T-helper 9 cell (primary cell): ENCODE measurements around the gene SNX21.
"Not testable (repeated sequence)": the region's sequence is repeated elsewhere in the genome, so short reads cannot be mapped to it uniquely, and the experiment has no call there.

Source experiments
- DNase-seq: peaks from one replicate; pipeline ENCODE4 v3.0.0-alpha.2; 2020

Gene SNX21

GRCh38 chr20:45823949-45824835, 9.4 kb upstream of the SNX21 start:
- peak; percentile 36 for DNase-seq

DNA sequence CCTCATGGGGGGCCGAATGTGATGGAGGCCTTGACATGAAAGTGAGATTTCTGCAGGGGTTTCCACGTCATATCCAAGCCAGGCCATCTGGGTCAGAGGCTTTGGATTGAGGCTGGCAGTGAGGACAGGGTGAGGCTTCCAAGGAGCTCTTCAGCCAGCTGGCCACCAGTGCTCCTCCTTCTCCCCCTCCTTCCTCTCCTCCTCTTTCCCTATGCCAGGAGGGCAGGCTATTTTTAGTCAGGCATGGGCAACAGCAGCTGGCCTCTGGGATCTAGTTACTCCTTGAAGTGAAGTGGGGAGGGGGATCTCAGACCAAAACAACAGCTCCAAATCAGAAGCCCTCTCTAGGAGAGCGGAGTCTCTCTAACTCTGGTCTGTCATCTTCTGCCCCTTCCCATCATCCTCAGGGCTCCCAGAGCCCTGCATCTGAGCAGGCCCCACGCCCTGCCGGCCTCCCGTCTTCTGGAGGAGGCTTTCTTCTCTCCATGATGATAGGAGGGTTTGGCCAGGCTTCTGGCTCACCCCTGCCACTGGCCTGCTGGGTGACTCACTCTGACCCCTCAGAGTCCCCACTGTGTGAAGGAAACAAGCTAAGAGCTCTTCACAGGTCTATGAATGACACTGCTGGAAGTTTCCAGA, 7.1 kb upstream of the SNX21 start:
- DNase-seq: no peak

GRCh38 chr20:45827030-45827652, 6.5 kb upstream of the SNX21 start, which contains the start of gene TNNC2:
TSS of gene TNNC2 (minus strand) at chr20:45827312. CDS start at chr20:45827248, 64 bp downstream.
- no peak for DNase-seq

DNA sequence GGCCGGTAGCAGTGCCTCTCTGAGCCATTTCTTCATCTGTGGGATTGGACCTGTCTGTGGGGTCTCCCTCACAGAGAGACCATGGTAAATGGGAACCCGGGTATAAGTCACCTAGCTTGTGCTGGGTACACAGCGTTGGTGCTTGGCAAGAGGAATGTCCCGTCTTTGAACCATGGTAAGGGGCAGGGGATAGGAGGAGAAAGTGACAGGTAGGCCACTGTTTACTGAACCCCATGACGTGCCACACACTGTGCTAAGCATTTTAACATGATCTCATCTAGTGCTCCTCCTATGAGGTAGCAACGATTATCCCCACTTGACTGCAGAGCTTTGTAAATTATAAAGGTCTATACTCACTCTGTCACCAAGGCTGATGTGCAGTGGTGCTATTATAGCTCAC, 5.9 kb upstream of the SNX21 start:
- no peak for DNase-seq

GRCh38 chr20:45828589-45828988, 5.0 kb upstream of the SNX21 start:
- DNase-seq: no peak

DNA sequence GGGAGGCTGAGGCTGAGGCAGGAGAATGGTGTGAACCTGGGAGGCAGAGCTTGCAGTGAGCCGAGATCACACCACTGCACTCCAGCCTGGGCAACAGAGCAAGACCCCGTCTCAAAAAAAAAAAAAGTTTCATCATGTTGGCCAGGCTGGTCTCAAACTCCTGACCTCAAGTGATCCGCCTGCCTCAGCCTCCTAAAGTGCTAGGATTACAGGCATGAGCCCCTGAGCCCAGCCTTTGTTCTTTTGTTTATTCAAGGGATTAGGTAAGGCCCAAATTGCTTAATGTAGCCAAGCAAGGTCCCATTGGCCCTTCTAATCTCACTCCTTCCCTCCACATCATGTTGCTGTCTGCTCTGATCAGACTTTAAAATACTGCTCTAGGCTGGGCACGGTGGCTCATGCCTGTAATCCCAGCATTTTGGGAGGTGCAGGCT, 3.9 kb upstream of the SNX21 start:
- DNase-seq: not testable (repeated sequence)

DNA sequence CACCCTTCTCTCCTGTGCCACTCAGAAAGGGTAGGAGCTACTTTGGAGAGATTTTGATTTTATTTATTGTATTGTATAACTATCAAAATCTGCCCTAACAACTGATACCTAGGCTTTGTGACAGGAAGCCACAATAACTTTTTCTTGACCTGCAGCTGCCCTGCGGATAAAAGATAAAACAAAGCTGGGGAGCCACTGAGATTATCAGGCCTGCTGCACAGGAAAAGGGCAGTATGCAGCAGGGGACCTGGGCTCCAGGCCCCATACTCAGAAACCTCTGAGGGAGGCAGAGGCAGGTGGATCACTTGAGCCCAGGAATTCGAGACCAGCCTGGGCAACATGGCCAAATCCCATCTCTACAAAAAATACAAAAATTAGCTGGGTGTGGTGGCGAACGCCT, 980 bp upstream of the SNX21 start:
- no peak for DNase-seq

DNA sequence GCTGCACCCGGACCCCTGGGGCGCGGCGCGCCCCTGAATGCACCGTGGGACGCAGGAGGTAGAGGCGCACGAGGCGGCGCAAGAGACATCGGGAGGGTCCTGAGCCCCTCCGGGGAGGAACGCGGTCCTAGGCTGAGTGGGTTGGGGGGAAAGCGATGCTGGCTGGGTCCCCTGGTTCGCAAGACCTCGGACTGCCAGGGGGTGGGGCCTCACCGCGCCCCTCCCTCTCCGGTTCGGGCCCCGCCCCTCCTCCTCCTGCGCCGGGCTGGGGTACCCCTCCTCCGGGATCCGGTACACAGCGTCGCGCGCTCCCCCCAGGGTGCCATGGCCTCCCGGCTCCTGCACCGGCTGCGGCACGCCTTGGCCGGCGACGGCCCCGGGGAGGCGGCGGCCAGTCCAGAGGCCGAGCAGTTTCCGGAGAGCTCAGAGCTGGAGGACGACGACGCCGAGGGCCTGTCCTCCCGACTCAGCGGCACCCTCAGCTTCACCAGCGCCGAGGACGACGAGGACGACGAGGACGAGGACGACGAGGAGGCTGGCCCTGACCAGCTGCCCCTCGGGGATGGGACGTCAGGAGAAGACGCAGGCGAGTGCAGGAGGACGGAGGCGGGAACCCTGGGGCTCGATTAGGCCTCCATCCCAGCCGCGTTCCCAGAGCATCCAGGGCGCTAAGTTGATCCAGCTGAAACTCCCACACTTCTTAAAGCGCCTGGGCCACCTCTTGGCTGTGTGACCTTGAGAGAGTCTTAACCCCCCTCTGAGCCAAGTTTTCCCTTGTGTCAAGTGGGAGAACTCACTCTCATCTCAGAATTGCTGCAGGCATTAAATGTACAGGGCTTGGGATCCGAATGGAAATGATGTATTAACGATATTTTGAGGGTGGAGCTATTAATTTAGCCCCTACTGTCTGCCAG, 541 bp downstream of the SNX21 start:
- DNase-seq: peak; percentile 29

- no peak for DNase-seq
Measured at GRCh38 chr20:45834797-45835161, 1.2 kb downstream of the SNX21 start.

- DNase-seq: no peak
Measured at GRCh38 chr20:45835329-45835765, 1.7 kb downstream of the SNX21 start.

- no peak for DNase-seq
Measured at GRCh38 chr20:45835825-45836224, 2.2 kb downstream of the SNX21 start.

DNA sequence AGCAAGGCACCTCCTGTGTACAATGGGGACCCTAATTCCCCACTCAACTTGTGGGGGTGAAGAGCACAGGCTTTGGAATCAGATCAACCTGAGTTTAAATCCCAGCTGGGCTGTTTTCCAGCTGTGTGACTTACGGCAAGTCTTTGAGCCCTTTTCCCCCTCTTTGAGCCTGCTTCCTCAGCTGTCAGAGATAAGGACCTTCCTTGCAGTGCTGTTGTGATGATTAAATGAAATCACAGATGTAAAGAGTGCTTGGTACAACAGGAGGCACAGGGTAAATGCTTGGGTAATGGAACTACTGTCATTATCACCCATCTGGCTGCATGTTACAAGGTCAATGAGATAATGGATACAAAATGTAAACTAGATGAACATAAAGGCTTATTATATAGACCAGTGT, 3.2 kb downstream of the SNX21 start:
- DNase-seq: no peak

DNA sequence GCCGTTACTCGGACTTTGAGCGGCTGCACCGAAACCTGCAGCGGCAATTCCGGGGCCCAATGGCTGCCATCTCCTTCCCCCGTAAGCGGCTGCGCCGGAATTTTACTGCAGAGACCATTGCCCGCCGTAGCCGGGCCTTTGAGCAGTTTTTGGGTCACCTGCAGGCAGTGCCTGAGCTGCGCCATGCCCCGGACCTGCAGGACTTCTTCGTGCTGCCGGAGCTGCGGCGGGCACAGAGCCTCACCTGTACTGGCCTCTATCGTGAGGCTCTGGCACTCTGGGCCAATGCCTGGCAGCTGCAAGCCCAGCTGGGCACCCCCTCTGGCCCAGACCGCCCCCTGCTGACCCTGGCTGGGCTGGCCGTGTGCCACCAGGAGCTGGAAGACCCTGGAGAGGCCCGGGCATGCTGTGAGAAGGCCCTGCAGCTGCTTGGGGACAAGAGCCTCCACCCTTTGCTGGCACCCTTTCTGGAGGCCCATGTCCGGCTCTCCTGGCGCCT, 7.2 kb downstream of the SNX21 start:
- DNase-seq: no peak

GRCh38 chr20:45841407-45842129, 8.0 kb downstream of the SNX21 start:
- no peak for DNase-seq

DNA sequence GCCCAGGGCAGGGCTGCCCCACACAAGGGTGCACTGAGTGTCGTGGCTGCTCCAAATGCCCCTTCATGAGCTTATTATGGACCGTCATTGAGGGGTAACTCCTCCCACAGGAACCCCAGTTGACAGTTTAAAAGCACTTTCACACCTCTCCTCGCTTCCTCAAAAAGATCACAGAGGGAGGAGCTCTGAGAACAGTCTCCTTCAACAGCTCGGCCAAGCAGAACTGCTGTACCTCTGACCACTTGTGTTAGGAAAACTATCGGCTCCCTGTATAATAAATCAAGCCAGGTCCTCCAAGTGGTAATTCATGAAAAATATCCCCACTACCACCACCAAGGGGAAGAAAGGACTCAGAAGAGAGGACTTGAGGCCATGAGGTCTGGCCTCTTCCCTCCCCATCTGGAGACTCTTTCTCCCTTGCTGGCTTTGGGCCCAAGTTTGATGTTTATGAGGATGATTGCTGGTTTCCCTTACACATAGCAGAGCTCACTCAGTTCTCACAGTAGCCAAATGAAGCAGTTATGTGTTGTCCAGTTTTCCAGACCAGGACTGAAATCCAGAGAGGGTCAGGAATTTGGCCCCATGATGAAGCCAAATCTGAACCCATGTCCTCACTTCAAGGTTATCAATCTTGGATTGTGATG, 8.7 kb downstream of the SNX21 start:
- no peak for DNase-seq

- no peak for DNase-seq
Measured at GRCh38 chr20:45843506-45843905, 9.9 kb downstream of the SNX21 start.

- DNase-seq: no peak
Measured at GRCh38 chr20:45845452-45845851, 11.9 kb downstream of the SNX21 start.

DNA sequence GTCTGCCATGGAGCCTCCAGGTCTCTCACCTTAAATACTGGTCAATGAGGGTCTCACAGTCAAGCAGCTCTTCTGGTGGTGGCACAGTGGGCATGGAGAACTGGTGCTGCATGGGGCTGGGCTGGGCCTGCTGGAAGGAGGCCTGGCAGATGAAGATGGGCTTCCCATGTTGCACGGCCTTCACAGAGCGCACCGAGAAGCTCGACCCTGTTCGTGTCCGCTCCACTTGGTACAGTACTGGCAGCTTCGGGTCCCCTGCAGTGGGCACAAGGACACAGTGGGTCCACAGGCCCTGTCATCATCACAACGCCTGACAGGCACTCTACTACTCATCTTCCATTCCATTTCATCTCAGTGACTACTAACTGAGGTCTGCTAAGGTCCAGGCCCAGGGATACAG, 14.8 kb downstream of the SNX21 start:
- DNase-seq: no peak

GRCh38 chr20:45848969-45849582, 15.5 kb downstream of the SNX21 start:
- no peak for DNase-seq

DNA sequence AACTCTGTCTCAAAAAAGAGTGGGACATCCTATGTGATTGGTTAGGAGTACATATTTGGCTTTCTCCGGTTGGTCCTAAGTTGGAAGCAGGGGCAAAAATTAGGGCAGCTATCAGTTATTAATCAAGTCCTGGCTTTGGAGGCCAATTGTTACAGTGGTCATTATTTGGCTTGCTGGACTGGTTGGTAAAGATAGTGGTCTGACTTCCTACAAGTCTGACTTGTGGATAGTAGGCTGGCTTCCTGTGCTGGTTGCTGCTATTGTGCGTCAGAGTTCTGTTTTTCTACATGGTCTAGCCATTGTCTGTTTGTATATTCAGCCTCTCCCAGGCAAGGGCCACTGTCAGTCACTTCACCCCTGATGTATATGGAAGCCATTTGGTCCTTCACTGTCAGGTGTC, 16.6 kb downstream of the SNX21 start:
- DNase-seq: no peak

- no peak for DNase-seq
Measured at GRCh38 chr20:45850926-45851325, 17.3 kb downstream of the SNX21 start.
